ENCODE data around the gene DENR.
"Not testable (repeated sequence)": the region's sequence is repeated elsewhere in the genome, so short reads cannot be mapped to it uniquely, and the experiment has no call there.

The DENR gene

GRCh38 chr12:122752464-122753318 lies at the start of gene DENR:
DENR (plus strand) TSS chr12:122752824; CDS start chr12:122753702, 878 bp downstream.
- peak; percentile 100 for DNase-seq (ENCODE audit: low read depth, low spot score)

- DNase-seq (ENCODE audit: low read depth, low spot score): not testable (repeated sequence)
Observed at GRCh38 chr12:122702890-122703611, 49.6 kb upstream of the DENR start, which contains the start of gene HCAR2. HCAR2 (minus strand) TSS chr12:122703357; CDS start chr12:122703283, 74 bp downstream.

GRCh38 chr12:122703841-122704240 lies 48.8 kb upstream of the DENR start:
- DNase-seq (ENCODE audit: low read depth, low spot score): not testable (repeated sequence)

GRCh38 chr12:122709287-122709686 lies 43.3 kb upstream of the DENR start:
- not testable (repeated sequence) for DNase-seq (ENCODE audit: low read depth, low spot score)

GRCh38 chr12:122710341-122710740 lies 42.3 kb upstream of the DENR start:
- peak; percentile 84 for DNase-seq (ENCODE audit: low read depth, low spot score)

- not testable (repeated sequence) for DNase-seq (ENCODE audit: low read depth, low spot score)
Observed at GRCh38 chr12:122711266-122711665, 41.4 kb upstream of the DENR start.

- DNase-seq (ENCODE audit: low read depth, low spot score): not testable (repeated sequence)
Observed at GRCh38 chr12:122713491-122714188, 39.0 kb upstream of the DENR start.

GRCh38 chr12:122715211-122715610 lies 37.4 kb upstream of the DENR start:
- not testable (repeated sequence) for DNase-seq (ENCODE audit: low read depth, low spot score)

GRCh38 chr12:122716658-122717057 lies 36.0 kb upstream of the DENR start, which contains the start of gene HCAR3:
HCAR3 (minus strand) TSS chr12:122716811; CDS start chr12:122716737, 74 bp downstream.
- DNase-seq (ENCODE audit: low read depth, low spot score): not testable (repeated sequence)

- no peak for DNase-seq (ENCODE audit: low read depth, low spot score)
Observed at GRCh38 chr12:122721057-122721545, 31.5 kb upstream of the DENR start.

GRCh38 chr12:122722387-122722786 lies 30.2 kb upstream of the DENR start:
- DNase-seq (ENCODE audit: low read depth, low spot score): no peak

- no peak for DNase-seq (ENCODE audit: low read depth, low spot score)
Observed at GRCh38 chr12:122724641-122725243, 27.9 kb upstream of the DENR start.

- no peak for DNase-seq (ENCODE audit: low read depth, low spot score)
Observed at GRCh38 chr12:122725452-122726079, 27.1 kb upstream of the DENR start.

GRCh38 chr12:122726080-122726558 lies 26.5 kb upstream of the DENR start:
- peak; percentile 25 for DNase-seq (ENCODE audit: low read depth, low spot score)

- no peak for DNase-seq (ENCODE audit: low read depth, low spot score)
Observed at GRCh38 chr12:122729583-122730214, 22.9 kb upstream of the DENR start.

GRCh38 chr12:122730215-122731014 lies 22.2 kb upstream of the DENR start, which contains the start of gene HCAR1:
HCAR1 (minus strand) TSS chr12:122730844; CDS start chr12:122730339, 505 bp downstream.
- DNase-seq (ENCODE audit: low read depth, low spot score): peak; percentile 44

- DNase-seq (ENCODE audit: low read depth, low spot score): no peak
Observed at GRCh38 chr12:122732170-122732569, 20.5 kb upstream of the DENR start.

GRCh38 chr12:122732611-122733010 lies 20.0 kb upstream of the DENR start:
- no peak for DNase-seq (ENCODE audit: low read depth, low spot score)

GRCh38 chr12:122738571-122738970 lies 14.1 kb upstream of the DENR start:
- no peak for DNase-seq (ENCODE audit: low read depth, low spot score)
